T1000 (cell line): ENCODE data around the gene SEMA5A.

Experiments used
- DNase-seq: peaks from one replicate; lab custom pipeline; 2025; ENCODE audit warnings: mixed read lengths; lab: John Stamatoyannopoulos, UW

Gene SEMA5A

DNA sequence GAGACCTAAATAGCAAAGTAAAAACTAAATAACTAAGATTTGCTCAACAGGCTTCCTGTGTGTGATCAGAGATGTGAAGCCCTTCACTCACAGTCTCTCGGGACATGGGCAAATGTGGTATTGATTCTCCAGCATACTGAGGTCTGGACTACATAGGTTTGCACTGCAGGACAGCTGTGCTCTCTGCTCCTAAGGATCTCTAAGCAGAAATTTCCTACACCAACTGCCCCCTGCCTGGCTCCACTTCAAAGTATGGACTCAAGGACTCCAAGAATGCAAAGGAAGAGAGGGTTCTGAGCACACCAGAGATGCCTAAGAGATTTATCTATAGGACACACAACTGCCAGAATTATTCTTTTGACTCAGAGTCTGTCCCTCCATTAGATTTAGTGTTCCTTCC lies 487.2 kb downstream of the SEMA5A start:
- no peak for DNase-seq

GRCh38 chr5:9058161-9058560 lies 487.7 kb downstream of the SEMA5A start:
- no peak for DNase-seq

DNA sequence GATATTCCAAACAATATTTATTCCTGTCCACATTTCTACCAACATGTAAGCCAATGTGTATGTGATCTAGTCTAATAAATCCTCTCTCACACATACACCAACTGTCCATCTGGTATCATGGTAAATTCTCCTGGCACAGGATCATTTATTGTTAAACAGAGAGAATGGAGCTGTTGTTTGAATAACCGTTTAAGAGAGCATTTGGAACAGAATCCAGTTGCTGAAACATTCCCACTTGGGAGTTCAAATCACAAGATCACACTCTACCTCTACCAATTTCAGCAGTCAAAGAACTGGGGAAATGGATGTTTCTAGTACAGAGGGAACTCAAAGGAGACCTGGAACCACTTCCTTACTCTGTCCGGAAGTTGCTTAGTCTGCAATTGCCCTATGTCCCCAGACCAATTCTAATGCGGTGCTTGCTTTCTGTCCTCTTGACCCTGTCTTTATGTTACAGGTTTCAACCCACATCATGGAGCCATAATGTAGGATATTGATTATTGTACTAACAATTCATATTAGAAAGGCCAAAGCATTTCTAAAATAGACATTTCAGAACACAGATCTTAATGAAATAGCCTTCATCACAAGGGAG lies 488.4 kb downstream of the SEMA5A start:
- no peak for DNase-seq

GRCh38 chr5:9056046-9056445 lies 489.8 kb downstream of the SEMA5A start:
- no peak for DNase-seq

- no peak for DNase-seq
These were observed 490.9 kb downstream of the SEMA5A start for GRCh38 chr5:9054821-9055589.

DNA sequence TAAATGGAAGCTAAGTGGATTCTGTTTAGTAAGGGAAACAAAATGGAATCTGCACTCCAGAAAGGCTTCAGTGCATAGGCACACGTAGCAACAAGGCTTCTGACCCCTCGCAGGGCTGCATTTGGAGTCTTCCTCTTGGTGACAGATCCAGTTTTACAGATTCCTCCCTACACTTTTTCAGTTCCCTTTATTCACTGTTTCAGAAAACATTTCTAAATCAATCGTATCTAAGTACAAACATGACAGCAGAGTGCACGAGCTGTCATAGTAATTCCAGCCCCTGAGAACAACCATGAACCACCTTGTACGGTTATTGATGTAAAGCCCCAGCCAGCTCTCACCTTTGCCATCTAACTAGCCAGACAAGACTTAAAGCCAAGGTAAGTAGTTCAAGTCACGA lies 491.6 kb downstream of the SEMA5A start:
- no peak for DNase-seq

DNA sequence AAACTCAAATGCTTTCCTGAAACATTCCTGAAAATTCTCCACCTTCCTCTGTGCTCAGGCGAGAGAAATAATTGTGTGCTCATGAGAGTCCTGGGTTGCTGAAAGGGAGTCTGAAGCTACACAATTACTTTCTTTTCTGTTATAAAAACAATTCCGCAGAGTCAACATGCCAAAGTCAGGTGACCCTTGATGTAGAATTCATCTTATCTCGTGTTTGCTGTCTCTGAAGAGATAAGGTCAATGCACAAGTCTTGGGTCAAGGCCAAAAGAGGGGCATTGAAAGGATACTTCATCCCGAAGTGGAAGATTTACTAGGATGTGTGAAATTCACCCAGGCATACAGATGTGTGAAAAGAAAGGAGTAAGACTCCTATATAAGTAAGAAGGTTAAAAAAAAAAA lies 493.5 kb downstream of the SEMA5A start:
- DNase-seq, result no peak

DNA sequence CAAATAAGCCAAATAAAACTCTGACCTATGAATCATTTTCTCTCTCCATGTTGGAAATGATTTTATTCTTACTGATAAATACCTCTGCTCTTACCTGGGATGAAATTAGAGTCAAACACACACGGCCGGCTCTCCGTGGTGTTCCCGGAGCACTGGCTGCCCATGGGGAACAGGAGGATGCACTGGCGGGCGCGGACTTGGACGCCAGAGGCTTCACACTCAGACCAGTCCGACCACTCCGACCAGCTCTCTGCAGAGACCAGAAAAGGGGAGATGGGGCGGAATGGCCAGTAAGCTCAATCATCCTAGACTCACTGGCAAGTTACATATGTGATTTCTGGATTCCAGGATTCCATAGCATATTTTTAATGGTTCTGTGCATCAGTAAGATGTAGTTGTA lies 494.1 kb downstream of the SEMA5A start:
- DNase-seq, result no peak

- no peak for DNase-seq
These were observed 497.9 kb downstream of the SEMA5A start for GRCh38 chr5:9047932-9048331.

DNA sequence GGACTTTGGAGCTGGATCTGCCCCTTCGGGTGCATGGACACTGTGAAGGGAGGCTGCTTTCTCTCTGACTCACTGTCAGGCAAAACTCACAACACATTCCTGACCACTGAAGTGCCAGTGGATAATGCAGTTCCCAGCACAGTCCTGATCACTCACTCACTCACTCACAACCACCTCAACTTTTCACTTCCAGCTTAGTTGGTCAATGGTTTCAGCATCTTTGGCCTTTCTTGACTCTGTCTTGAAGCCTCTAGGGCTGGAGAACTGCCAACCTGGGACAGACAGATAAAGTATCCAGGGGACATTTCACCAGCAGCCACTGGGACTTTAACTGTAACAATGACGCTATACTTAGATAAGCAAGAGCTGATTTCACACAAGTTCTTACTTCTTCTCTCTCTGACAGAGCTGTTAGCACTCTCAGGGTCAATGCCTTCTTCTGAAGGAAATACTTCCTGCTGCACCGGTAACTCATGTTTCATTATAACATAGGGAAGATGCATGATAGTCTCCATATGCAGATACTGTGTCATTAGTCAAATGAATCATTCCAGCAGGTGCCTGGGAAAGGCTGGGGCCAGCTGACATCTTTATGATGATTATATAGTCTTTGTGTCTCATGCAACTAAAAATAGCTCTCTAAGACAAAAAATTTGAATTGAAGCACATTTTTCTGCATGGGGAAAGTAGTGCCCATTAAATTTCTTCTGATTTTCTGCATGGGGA lies 499.0 kb downstream of the SEMA5A start:
- DNase-seq, result no peak

DNA sequence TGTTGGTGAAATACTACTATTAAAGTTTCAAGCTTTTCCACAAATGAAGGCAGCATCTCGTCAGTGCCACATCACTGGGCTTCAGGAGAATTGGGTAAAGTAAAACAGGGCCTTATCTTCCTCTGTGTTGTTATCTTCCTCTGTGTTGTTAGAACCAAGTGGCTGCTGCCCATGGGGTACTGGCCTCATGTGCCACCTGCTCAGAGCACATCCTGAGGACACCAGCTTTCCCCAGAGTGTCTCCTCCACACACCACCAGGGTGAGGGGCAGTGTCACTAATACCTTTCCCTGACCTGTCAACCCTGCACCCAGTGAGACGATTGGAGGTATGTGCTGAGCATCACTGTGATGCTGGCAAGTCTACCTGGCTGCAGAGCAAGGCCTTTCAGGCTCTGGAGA lies 499.9 kb downstream of the SEMA5A start:
- DNase-seq, result no peak

GRCh38 chr5:9042241-9042640 lies 503.6 kb downstream of the SEMA5A start:
- no peak for DNase-seq

DNA sequence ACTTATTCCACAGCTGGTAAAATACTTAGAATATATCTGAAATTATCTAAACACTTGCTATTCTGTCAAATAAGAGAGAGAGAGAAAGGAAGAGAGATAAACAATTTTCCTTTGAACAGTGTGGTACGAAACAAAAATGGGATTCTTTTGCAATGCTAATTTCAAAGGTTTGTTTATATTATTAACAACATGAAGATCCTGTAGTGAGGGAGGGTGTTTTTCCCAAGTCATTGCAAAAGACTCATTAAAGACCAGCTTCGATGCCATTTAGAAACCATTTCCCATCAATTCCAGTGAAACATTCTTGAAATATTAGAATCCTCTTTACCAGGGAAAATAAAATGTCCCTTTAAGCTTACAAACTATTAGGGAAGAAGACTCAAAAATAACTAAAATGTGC lies 505.4 kb downstream of the SEMA5A start:
- no peak for DNase-seq

- DNase-seq, result no peak
These were observed 508.8 kb downstream of the SEMA5A start for GRCh38 chr5:9037048-9037447.

- no peak for DNase-seq
These were observed 510.5 kb downstream of the SEMA5A start for GRCh38 chr5:9035346-9035745.

- DNase-seq, result no peak
These were observed 511.2 kb downstream of the SEMA5A start for GRCh38 chr5:9034649-9035048.

DNA sequence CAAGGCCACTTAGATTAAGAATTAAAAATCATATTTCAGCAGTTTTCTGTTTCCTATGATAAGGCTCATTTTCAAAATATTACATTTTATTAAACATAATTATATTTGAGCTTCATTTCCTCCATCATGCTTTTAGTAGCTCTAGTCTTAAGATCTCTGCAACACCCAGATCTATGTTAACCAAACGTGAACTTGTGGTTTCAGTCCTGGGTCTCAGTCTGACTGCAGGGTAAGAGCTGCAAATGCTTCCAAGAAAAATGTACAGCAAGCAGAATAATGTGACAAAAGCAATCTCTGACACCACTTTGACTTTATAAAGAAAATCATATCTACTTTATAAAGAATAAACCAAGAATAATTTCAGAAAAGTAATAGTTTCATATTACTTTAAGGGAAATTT lies 512.4 kb downstream of the SEMA5A start:
- no peak for DNase-seq

DNA sequence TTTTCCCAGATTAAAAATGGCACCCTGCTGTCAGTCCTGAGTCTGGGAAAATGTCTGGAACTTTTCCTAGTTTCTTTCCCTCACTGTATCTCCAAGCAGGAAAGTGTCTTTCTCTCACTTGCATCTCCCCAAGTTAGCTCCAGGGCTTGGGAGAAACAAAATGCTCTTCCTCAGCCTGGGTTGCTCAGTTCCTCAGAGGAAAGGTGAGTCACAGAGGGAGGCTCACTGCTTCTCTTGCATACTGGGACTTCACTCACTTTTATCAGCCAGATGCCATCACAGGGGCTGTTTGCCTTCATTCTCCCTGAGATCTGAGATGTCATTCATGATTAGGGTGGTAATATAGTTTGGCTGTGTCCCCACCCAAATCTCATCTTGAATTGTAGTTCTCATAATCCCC lies 519.9 kb downstream of the SEMA5A start:
- DNase-seq, result no peak

DNA sequence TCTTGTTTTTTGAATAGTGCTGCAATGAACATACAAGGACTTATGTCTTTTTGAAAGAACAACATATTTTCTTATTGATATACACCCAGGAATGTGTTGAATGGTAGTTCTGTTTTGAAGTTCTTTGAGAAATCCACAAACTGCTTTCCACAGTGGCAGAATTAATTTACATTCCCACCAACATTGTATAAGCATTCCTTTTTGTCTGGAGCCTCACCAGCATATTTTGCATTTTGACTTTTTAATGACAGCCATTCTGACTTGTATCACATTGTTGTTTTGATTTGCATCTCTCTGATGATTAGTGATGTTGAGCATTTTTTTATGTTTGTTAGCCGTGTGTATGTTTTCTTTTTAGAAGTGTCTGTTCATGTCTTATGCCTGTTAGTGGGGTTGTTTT lies 524.9 kb downstream of the SEMA5A start:
- no peak for DNase-seq

DNA sequence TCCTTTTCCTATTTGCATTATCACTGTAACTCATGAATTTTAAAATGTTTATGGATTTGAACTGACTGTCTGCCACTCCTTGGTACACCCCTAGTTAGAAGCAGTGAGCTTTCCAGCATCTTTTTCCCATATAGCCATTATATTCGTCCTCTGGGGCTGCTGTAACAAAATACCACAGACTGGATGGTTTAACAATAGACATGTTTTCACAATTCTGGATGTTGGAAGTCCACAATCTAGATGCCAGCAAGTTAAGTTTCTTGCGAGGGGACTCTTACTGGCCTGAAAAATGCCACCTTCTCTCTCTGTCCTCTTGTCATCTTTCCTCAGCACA lies 530.0 kb downstream of the SEMA5A start:
- DNase-seq, result no peak

GRCh38 chr5:9015260-9015936 lies 530.5 kb downstream of the SEMA5A start:
- DNase-seq, result no peak

DNA sequence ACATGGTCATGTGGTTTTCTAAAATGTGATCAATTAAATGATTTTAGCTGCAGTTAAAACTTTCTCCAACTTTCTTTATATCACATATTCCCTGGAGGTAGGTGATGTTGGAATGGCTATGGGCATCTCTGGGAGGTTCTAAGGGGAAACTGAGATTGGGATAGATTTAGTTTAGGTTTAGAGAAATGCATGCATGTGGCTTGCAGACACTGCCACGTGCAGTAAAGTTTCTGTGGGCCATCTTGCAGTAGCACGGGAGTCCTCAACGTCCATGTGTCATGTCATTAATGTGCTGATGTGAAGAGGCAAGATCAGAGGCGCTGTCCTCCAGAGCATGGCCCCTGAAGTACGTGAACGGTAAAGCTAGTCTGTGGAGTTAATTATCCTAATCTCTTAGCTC lies 532.7 kb downstream of the SEMA5A start:
- no peak for DNase-seq
